Bronchial epithelial cell (primary cell): ENCODE results near the gene CORO2B. TPM values are rescaled to one million over a fixed set of nuclear protein-coding genes. Genes with fewer than 3 reads are reported as not detected.

ENCODE experiments used
- DNase-seq: peaks from one replicate; pipeline ENCODE4 v3.0.0-alpha.2; 2010; ENCODE audit warnings: low read depth
- FAIRE-seq: peaks from 2 replicates; lab custom pipeline; 2011; peaks lifted over from hg19 to GRCh38; lab: Jason Lieb, UNC
- H3K27me3 ChIP-seq: 2 replicates; pipeline ENCODE4 v1.5.1; 2011; ENCODE audit warnings: low read length; ENCODE audit not compliant: control insufficient read depth, insufficient read depth
- H3K36me3 ChIP-seq: 2 replicates; pipeline ENCODE4 v1.5.1; 2011; ENCODE audit warnings: low read length; ENCODE audit not compliant: control insufficient read depth, insufficient read depth
- H3K4me3 ChIP-seq: 2 replicates; pipeline ENCODE4 v1.5.1; 2011; ENCODE audit warnings: mild to moderate bottlenecking, low read depth, low read length, control low read depth
- CTCF ChIP-seq: IDR thresholded peaks from 2 replicates; pipeline ENCODE4 v1.5.1; 2011; ENCODE audit warnings: mild to moderate bottlenecking, moderate library complexity, low read length, control low read depth, inconsistent platforms; ENCODE audit not compliant: insufficient read depth, severe bottlenecking
- total RNA-seq: library from RNA; depleted of rRNA; stranded (reverse); fragments of >200 nt; gene quantifications from 2 replicates; pipeline ENCODE4 v1.2.1, GENCODE V29; 2014

The CORO2B gene
- total RNA-seq, 1 donor from 2014 or later: under 0.01 TPM

GRCh38 chr15:68629519-68630210 is 50.9 kb downstream of the CORO2B start:
- TF ChIP-seq CTCF: no peak
- Histone ChIP-seq H3K36me3 (no peaks in the 10 kb centered on the region), H3K27me3 (no peaks in the 10 kb centered on the region), H3K4me3 (no peak overlapping the region)
- DNase-seq (no peak), FAIRE-seq (no peak)

- DNase-seq (no peak), FAIRE-seq (no peak)
- no peak overlapping the region for H3K4me3 ChIP-seq
- H3K36me3 ChIP-seq: no peaks in the 10 kb centered on the region
- no peak for TF ChIP-seq CTCF
- H3K27me3 ChIP-seq: no peaks in the 10 kb centered on the region
Observed at GRCh38 chr15:68630211-68630555, 51.4 kb downstream of the CORO2B start.

GRCh38 chr15:68630836-68631235 is 52.0 kb downstream of the CORO2B start:
- no peak for TF ChIP-seq CTCF
- Histone ChIP-seq H3K27me3 (no peaks in the 10 kb centered on the region), H3K4me3 (no peak overlapping the region), H3K36me3 (no peaks in the 10 kb centered on the region)
- FAIRE-seq (no peak), DNase-seq (no peak)

- Histone ChIP-seq H3K36me3 (no peaks in the 10 kb centered on the region), H3K27me3 (no peaks in the 10 kb centered on the region), H3K4me3 (no peak overlapping the region)
- FAIRE-seq (no peak), DNase-seq (no peak)
- no peak for TF ChIP-seq CTCF
Observed at GRCh38 chr15:68631601-68632051, 52.8 kb downstream of the CORO2B start.

- DNase-seq (no peak), FAIRE-seq (no peak)
- no peak for TF ChIP-seq CTCF
- H3K27me3 ChIP-seq: no peaks in the 10 kb centered on the region
- no peak overlapping the region for H3K4me3 ChIP-seq
- no peaks in the 10 kb centered on the region for H3K36me3 ChIP-seq
Observed at GRCh38 chr15:68632101-68632500, 53.3 kb downstream of the CORO2B start.
